Embryonic facial prominence (tissue), 1 donor: ENCODE results near the gene RSPH6A.

Source experiments
- DNase-seq: peaks from one replicate; pipeline ENCODE4 v3.0.0-alpha.2; 2016; ENCODE audit errors: extremely low spot score

The RSPH6A gene

DNA sequence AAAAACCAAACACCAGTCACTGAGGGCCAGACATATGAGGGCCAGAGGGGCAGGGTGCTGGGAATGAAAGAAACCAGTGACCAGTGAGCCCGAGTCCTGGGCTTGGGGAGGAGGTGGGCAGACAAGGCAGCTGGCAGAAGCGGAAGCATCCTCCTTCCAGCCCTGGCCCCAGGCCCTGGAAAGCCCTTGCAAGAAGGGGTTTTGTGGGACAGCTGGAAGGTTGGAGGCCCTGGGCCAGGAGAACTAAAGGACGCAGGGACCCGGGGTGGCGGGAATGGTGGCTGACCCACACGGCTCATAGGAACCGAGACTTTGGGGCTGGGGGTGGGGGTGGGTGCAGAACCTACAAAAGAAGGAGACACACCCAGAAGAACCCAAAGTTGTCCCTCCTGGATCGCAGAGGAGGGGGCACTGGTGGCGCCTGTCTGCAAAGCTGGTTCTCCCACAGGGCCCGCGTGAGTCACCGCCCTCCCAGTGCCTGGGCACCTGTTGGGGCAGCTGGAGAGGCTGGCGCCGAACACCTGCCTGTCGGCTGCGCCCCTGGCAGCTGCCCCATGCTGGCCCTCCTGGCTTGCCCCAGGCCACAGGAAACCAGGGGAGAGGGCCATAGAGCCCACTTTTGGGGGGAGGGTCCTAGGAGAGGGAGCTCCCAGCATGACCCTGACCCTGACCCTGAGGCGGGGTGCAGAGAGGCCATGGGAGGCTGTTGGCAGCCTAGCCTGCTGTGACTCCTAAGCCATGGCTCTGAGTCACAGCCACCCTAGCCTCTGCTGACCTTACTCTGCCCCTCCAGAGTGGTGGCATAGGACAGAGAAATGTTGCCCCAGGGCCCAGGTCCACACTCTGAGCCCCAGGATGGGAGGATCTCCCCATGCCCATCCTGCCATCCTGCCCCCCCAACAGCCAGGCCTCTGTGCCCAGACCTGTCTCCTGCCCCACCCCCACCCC is 33.6 kb downstream of the RSPH6A start:
- DNase-seq: no peak

DNA sequence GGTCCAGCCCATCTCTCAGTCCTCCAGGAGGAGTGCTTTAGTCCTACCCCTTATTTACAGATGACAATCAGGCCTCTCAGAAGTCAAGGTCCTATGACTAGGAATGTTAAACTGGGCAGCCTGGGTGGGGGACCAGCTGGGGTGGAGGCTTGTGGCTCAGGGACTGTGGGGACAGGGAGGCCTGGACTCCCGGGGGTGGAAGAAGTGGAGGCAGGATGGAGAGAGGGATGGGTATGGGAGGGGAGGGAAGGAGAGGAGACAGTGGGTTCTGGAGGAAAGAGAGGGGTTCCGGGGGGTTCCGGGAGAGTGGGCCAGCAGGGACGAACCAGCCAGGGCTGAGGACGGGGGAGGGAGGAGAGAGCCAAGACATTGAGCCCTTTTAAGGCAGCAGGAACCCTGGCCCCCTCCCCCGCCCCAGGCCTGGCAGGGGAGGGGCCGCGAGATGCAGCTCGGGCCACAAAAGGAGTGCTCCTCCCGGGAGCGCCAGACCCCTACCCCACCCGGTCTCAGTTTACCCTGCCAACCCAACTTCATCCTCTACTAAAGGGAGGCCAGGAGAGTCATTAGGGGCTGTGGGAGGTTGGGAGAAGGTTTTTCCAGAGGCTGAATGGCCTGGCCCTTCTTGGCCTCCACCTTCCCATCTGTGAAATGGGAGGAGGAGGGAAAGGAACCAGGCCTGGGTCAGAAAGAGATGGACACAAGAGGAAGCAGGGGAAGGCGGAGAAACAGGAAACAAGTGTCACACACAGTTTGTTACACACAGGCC is 34.5 kb downstream of the RSPH6A start:
- DNase-seq: no peak

DNA sequence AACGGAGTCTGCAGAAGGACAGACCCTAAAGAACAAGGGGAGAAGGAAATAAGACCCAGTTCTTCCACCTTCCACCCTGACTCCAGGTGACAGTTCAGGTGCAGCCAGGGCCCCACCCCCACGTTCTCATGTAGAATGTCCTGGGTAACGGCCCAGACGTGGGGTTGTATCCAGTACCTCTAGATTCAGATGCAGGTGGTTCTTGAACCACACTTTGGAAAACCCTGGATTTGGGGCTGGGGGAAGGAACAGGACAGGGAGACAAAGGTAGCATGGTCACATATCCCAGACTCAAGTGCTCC is 35.0 kb downstream of the RSPH6A start:
- no peak for DNase-seq

DNA sequence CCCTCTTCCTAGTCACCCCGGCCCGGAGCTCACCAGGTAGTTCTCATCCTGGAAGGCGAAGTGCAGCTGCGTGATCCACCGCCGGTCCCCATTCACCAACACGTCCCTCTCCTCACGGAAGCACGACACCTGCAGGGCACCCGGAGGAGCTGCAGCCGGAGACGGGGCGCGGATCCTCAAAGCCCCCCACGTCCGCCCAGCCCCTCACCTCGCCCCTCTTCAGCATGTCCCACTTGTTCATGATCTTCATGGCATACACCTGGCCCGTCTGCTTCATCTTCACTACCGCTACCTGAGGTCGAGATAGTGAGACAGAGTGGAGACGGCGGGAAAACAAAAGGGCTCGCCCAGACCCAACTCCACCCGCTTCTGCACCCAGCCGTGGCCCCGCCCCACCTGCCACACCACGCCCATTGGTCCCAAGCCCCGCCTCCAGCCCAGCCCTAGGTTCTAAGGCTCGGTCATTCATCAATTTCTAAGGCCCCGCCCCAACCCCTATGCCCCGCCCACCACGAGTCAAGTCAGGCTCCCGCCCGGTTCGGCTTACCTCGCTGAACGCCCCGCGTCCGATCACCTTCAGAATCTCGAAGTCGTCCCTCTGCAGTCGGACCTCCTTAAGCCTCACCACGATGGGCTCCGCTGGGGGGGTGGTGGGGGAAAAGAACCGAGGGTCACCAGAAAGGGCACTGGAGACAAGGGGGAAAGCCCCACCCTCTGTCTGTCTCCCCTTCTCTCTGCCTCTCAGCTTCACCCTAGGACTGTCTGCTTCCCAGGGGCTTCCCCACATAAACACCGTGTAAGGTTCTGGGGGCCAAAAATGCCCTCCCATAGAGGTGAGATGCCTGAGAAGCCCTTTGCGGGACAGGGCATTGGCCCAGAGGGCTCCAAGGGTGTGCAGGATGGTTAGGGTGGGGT is 35.6 kb downstream of the RSPH6A start:
- peak; percentile 17 for DNase-seq

DNA sequence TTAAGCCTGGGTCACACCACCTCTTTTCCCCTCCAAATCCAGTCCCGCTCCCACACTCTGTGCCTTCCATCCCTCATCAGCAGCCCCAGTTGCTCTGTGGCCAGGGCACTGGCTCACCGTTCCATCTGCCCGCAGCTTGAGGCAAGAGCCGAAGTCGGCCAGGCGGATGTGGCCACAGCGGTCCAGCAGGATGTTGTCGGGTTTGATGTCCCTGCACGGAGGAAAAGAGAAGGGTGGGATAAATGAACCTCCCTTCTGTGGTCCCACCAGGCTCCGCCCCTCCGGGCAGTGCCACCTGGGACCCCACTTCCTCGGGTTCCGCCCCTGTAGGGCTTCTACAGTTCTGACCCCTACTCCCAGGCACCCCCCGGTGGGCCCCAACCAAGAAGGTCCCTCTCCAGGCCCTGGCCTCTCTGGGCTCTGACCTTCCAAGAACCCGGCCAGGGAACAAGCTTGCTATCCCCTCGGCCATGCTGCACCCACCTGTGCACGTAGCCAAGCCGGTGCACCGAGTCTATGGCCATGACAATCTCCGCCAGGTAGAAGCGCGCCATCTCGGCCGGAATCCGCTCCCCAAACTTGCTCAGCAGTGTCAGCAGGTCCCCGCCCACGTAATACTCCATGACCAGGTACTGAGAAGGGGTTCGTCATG is 37.0 kb downstream of the RSPH6A start:
- DNase-seq: peak; percentile 1

DNA sequence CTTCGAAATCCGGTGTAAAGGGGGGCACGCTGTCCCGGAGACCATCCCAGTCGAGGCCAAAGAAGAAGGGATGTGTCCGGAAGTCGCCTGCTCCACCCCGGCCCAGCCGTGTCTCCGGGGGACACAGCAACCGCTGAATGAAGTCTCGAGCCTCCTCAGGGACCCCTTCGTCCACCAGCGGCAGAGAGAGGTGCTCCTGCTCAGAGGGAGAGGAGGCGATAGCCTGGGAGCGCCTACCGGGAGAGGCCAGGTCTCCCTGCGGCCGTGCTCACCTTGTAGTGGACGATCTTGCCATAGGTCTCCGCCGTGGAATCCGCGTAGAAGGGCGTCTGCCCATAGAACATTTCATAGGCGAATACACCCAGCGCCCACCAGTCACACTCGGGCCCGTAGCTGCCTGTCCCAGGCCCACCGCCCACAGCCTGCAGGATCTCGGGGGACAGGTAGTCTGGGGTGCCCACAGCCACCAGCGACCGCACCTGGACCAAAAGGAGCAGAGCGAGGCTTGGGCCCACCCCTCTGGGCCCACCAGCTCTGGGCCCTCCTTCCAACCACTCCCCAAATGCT is 37.6 kb downstream of the RSPH6A start:
- no peak for DNase-seq

DNA sequence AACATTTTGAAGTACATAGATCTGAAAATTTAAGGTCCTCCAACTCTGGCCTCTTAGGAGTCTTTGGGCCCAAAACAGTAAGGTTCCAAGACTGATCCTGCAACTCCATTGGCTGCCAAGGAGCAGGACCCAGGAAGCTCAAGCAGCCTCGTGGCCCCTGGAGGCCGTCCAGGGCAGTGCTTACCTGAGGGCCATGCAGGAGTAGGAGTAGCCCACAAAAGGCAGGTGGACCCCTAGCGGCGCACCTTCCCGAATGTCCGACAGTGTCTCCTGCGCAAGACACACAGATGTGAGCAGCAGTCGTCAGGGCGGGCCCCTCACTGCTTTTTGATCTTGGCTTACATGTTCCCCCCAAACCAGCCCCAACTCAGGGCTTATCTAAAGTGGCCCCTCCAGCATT is 40.3 kb downstream of the RSPH6A start:
- peak; percentile 4 for DNase-seq

DNA sequence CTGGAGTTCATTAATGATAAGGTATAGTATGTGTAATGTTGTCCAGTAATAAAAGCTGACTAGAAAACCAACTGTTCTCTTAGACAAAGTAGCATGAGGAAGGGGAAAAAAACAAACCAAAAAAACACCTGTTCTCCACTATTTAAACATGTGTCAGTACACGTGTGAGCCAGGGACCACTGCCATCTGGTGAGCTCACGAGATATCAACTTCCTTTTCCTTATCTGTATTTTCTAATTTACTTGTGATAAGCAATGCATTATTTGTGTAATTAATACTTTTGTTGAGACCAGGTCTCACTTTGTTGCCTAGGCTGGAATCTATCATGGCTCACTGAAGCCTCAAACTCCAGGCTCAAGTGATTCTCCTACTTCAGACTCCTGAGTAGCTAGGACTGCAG is 41.7 kb downstream of the RSPH6A start:
- DNase-seq: no peak

DNA sequence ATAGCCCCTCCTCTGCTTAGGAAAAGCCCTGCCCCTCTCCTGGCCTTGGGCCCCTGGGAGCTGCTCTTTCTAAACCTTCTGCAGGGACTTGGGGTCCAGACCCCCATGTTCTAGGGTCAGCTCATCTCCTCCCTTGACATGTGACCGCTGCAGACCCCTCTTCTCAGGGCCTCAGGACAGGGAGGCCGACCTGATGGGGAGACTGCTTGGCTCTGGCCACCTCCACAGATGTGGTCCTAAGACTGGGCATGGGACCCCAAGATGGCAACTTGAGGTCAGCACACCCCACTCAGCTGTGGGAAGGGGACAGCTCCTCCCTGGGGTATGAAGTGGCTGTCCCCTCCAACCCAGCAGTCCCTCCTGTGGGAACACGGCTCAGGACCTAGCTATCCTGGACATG is 42.2 kb downstream of the RSPH6A start:
- no peak for DNase-seq

DNA sequence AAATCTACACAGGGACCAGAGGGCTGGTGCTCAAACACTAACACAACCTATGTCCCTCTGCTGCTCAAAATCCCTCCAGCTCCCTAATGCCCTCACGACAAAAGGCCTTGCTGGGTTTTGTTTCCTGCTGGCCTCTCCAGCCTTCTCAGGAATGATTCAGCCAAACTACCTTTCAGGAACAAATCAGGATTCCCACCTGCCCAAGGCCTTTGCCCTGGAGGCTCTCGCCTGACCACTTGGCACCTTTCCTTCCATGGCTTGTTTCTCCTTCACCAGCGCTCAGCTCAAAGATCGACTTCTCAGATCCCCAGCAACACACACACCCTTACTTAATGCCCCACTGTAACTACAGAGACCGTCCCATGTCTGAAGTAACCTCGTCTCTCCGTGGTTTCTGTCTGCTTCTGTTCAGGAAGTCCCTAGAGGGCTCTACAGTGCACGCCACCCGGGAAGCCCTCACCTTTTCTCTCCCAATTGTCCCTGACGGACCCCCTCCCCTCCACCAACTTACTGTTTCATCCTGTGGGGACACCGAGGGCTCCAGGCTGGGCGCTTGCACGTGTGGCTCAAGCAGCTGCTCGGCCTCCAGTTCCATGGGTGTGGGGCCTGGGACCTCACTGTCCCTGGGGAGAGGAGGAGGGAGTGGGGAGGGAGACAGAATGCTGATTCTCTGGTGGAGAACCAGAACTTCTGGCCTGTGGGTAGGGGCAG is 42.8 kb downstream of the RSPH6A start:
- DNase-seq: no peak

DNA sequence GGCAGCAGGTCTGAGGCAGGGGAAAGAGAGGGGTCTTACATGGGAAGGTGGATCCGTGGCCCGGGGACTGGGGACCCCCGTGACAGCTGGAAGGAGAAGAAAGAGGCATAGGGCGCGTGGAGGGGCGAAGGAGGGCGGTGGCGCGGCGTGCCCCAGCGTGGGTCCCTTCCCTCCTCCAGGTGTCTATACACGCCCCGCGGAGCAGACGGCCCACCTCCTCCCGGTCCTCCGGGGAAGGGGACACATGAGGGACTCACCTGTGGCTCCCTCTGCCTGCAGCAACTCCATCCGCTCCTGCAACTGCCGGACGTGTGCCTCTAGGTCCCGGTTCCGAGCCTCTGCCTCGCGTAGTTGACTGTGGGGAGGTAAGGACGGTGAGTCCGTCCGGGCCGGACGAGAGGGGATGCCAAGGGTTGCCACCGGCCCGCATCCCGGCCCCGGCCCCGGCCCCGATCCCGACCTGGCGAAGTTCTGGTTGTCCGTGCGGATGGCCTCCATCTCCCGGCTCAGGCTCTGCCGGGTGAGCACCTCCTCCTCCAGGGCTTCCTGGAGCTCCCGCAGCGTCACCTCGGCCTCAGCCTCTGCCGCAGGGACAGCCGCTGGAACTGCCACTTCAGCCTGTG is 43.7 kb downstream of the RSPH6A start:
- no peak for DNase-seq

DNA sequence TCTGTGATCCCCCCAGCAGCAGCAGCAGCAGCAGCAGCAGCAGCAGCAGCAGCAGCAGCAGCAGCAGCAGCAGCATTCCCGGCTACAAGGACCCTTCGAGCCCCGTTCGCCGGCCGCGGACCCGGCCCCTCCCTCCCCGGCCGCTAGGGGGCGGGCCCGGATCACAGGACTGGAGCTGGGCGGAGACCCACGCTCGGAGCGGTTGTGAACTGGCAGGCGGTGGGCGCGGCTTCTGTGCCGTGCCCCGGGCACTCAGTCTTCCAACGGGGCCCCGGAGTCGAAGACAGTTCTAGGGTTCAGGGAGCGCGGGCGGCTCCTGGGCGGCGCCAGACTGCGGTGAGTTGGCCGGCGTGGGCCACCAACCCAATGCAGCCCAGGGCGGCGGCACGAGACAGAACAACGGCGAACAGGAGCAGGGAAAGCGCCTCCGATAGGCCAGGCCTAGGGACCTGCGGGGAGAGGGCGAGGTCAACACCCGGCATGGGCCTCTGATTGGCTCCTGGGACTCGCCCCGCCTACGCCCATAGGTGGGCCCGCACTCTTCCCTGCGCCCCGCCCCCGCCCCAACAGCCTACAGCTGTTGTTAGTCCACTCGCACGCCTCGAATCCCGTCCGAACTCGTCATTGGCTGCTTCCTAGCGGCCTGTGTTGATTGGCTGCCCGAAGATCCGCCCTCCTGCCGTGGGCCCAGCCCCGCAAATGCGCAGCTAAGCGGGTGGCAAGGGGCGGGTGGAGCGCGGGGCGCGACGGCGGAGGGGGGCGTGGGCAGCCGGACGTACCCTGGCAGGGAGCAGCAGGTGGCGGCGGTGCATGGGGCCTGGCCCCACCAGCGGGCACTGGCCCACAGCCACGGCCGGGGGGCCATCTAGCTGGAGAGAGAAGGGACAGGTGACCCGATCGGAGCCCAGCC is 44.7 kb downstream of the RSPH6A start:
- DNase-seq: peak; percentile 96

DNA sequence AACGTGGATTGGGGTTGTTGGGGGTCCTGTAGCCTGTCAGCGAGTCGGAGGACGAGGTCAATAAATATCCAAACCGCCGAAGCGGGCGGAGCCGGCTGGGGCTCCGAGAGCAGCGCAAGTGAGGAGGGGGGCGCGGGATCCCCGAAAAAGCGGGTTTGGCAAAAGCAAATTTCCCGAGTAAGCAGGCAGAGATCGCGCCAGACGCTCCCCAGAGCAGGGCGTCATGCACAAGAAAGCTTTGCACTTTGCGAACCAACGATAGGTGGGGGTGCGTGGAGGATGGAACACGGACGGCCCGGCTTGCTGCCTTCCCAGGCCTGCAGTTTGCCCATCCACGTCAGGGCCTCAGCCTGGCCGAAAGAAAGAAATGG is 45.3 kb downstream of the RSPH6A start:
- DNase-seq: no peak

DNA sequence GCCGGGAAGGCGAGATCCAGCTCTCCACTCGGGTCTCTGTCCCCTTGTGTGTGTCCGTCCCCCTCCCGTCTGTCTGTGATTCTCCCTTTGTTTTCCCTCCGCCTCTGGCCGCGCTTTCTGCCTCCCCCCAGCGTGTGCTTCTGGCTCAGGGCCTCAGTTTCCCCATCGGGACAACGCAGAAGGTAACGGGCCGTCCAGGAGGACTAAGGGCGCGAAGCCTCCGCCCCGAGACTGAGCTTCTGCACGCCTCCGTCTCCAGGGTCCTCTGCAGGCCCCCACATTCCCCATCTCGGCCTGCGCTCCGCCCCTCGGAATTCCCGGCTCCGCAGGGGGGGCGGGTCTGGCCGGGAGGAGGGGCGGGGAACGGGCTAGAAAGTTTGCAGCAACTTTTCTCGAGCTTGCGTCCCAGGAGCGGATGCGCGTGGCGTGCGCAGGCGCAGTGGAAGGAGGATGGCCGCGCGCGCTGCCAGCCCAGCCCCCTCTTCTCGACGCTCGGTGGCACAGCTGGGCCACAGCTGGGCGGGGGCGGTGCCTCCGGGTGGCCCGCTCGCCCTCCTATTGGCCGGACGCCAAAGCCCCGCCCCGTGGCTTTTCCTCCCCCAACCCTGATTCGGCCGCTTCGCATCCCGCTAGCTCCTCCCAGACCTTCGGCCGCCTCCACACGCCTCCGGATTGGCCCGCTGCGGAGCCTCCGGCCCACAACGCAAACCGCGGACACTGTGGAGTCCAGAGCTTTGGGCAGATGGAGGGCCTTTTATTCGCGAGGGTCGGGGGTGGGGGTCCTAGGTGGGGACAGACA is 45.9 kb downstream of the RSPH6A start, which contains the start of gene SIX5:
Gene SIX5 (minus strand): TSS at position 269 of the 799 bp plus-strand sequence. CDS start 408 bp downstream, outside the sequence.
- DNase-seq: peak; percentile 97

DNA sequence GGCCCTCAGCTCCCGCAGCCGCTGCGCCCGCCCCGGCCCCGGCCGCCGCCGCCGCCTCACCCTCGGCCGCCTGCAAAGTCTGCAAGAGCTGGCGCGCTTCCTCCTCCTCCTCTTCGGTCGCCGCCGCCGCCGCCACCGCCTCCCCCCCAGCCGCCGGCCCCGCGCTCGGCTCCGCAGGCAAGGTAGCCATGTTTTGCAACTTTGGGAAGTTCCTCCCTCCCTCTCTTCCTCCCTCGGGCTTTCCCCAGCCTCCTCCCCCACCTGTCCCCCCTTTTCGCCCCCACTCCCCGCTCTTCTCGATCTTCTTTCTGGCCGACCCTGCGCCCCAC is 46.5 kb downstream of the RSPH6A start:
- no peak for DNase-seq

DNA sequence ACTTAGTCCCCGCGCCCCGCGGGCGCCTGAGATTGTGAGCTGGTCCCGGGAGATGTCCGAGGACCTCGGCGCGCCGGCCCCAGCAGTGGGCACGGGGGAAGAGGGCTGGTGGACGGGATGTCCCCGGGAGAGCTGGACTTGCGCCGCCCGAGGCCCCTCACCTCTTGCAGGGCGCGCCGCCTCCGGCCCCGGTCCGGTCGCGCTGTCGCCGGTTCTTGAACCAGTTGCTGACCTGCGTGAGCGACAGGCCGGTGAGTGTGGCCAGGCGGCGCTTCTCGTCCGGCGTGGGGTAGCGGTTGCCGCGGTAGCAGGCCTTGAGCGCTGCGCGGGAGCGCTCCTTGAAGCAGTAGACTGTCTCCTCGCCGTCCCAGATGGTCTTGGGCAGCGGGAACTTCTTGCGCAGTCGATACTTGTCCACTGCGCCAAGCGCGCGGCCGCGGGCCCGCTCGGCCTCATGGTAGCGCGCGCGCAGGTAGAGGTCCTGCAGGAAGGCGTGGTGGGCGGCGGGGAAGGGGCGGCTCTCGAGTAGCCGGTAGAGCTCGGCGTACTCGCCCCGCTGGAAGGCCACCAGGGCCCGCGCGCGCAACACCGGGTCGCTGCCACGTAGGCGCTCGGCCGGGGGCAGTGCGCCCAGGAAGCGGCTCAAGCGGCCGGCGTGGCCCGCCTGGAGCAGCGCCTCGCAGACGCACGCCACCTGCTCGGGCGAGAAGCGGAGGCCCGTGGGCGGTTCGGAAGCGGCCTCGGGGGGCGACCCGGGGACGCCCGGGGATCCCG is 47.0 kb downstream of the RSPH6A start:
- no peak for DNase-seq

DNA sequence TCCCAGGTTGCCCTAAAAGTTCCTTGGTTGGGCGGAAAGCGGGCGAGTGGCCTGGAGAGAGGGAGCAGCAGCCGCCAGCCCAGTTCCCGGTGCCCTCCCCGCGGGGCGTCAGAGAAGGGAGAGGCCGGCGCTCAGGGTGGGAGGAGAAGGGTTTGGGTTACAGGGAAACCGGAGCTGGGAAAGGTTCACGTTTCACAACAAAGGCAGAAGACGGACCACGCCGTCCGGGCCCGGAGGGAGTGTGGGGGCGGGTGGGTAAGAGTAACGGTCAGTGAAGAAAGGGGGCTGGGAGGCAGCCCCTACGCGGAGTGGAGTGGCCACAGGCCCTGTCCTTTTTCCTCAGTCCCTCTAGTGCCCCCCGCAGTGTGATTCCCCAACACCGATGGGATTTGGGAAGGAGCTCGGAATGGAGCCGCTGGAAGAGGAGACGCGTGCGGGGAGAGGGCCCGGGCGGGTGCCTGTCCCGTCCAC is 47.7 kb downstream of the RSPH6A start:
- peak; percentile 56 for DNase-seq
